ENCODE results near the gene EPHA10.
A peak's percentile ranks its signal among the peaks of the same experiment; 100 is the strongest.
"Not testable (repeated sequence)": the region's sequence is repeated elsewhere in the genome, so short reads cannot be mapped to it uniquely, and the experiment has no call there.

The EPHA10 gene

GRCh38 chr1:37708471-37708870, 56.4 kb downstream of the EPHA10 start:
- DNase-seq, result no peak

GRCh38 chr1:37705399-37705798, 59.5 kb downstream of the EPHA10 start:
- no peak for DNase-seq

- DNase-seq, result no peak
These were observed 60.0 kb downstream of the EPHA10 start for GRCh38 chr1:37704966-37705365.

DNA sequence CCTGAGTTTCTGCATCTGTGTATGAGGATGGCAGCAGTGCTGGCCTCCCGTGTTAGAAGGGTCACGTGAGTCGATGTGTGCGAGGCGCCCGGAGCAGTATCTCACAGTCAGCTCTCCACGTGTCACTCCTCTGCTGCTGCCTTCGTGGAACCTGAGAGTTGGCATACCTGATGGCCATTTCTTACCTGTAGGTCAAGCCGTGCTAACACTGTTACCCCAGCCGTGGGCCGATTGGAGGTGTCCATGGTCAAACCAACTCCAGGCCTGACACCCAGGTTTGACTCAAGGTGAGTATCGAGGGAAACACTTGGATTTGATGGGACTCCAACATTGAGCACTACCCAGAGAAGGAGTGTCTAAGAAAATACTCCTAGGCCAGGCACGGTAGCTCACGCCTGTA, 61.9 kb downstream of the EPHA10 start:
- no peak for DNase-seq

DNA sequence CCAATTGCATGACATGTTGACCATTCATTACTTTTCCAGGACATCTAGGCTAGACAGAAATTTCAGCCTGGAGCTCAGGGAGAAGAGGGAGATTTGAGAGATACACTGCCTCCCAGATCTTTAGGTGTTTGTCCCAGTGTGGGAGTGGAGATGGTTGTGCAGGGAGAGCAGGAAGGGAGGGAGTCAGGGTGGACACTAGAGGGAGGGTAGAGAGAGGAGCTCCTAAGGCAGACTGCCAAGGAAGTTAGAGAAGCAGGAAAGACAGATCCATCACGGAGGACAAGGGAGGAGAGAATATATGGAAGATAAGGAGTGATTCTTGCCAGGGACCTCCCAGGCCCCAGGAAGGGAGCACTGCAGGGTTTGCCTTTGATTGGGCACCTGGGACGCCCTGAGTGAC, 63.9 kb downstream of the EPHA10 start:
- DNase-seq, result no peak

DNA sequence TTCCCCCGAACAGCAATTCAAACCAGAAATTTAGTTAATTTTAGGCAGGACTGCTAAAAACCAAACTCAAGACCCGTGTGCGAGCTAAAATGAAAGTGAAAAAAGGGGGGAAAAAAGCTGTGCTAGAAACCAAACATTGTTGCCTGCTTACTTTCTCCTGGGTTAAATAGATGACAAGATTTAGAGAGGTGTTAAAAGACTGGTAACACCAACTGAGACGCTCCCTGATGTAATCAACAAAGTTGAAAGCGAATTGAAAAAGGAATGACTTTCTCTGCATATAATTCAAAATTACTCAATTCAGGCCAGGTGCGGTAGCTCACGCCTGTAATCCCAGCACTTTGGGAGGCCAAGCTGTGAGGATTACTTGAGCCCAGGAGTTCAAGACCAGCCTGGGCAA, 65.8 kb downstream of the EPHA10 start:
- DNase-seq, result no peak

DNA sequence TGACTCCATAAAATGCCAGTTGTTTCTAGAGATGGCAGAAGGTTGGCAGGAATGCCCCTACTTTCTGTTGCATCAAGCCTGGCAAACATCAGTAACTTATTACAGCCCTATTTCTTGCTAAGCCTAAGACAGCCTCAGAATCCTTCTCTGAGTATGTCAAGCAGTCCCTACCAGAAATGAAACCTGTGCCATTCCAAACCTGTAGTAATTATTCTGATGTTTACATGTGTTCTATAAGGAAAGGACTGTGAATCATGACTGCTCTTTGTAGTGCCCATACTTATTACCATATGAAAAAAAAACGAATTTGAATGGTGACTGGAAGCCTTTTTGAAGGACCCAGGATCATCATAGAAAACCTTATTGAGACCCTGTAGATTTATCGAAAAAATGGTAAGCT, 67.2 kb downstream of the EPHA10 start:
- DNase-seq, result no peak

GRCh38 chr1:37697090-37697489, 67.8 kb downstream of the EPHA10 start:
- DNase-seq, result no peak

DNA sequence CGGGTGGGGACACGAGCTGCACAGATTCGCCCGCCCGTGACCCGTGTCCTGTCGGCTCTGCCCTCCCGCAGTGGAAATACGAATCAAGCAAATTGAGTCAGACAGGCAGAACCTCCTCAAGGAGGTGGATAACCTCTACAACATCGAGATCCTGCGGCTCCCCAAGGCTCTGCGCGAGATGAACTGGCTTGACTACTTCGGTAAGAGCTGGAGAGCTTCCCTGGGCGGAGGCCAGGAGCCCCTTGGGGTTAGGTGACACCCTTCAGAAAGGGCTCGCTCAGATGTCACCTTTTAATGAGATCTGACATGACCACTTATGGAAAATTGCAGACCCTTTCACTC, 72.1 kb downstream of the EPHA10 start:
- no peak for DNase-seq

- DNase-seq, result peak; percentile 98
These were observed 72.7 kb downstream of the EPHA10 start, which contains the start of gene CDCA8 for GRCh38 chr1:37692078-37692833. Gene CDCA8 (plus strand): TSS chr1:37692516. CDS start chr1:37692691, 175 bp downstream.

GRCh38 chr1:37691497-37692077, 73.3 kb downstream of the EPHA10 start:
- DNase-seq, result peak; percentile 10

- no peak for DNase-seq
These were observed 76.0 kb downstream of the EPHA10 start for GRCh38 chr1:37688926-37689325.

DNA sequence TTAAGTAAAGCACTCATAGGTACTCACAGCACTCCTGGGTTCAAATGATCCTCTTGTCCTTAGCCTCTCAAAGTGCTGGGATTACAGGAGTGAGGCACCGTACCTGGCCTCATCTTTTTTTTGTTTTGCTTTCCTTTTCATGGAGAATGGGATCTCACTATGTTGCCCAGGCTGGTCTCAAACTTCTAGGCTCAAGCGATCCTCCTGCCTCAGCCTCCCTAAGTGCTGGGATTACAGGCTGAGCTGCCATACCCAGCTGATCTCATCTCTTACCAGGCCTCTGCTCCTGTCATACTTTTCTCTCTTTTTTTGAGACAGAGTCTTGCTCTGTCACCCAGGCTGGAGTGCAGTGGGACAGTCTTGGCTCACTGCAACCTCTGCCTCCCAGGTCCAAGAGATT, 77.2 kb downstream of the EPHA10 start:
- DNase-seq, result not testable (repeated sequence)

- DNase-seq, result no peak
These were observed 79.2 kb downstream of the EPHA10 start for GRCh38 chr1:37685722-37686121.

DNA sequence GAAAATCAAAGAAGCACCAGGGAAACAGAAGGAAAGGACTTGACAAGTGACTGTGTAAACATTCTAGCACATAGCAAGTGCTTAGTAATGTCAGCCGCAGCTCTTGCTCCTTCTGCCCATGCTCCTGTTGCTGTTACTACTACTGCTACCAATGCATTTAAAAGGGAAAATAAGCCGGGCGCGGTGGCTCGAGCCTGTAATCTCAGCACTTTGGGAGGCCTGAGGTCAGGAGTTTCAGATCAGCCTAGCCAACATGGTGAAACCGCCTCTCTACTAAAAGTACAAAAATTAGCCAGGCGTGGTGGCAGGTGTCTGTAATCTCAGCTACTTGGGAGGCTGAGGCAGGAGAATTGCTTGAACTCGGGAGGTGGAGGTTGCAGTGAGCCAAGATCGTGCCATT, 80.7 kb downstream of the EPHA10 start:
- not testable (repeated sequence) for DNase-seq

DNA sequence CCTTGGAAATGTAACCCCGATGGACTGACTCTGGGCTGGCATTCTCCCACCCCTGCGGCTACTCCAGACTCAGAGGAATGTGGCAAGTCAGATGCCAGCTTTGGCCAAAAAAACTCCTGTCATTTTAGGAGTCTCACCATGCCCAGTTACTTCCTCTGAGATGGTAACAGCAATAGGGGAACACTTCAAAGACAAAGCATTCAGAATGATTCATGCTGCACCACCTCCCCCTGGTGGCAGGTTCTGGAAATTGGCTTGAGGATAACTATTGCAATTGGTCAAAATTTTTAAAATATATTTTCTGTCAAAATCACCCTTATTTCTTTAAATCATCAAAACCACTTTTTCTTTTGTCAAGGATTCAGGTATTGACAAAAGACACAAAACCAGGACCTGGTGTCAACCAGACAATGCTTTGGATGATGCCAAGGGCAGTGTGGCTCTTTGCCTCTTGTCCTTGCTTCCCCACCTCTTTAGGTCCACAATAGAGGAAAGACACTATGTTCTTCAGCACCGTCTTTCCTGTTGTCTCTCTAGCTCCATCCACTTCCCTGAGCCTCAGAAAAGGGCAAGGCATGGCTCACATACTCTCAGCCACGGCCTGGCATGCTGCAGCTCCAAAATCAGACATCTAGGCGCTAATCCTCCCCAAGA, 82.5 kb downstream of the EPHA10 start:
- DNase-seq, result peak; percentile 30

- DNase-seq, result no peak
These were observed 84.0 kb downstream of the EPHA10 start for GRCh38 chr1:37680933-37681332.

DNA sequence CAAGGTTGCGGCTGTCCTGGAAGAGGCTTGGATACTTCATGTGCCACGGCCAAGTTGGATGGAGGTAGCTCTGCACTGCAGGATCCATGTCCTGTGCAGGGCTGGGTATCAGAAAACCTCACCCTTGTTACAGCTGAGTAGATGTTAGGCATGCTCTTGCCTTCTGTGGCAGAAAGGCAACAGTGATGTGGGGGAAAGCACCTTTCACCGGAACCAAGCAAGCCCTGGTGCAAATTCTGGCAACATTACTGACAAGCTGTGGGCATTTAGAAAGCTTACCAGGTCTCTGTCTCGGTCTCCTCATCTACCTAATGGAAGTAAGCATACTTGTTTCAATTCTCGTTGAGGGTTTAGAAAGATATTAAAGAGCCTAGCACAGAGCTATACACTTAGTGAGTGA, 87.1 kb downstream of the EPHA10 start:
- no peak for DNase-seq

GRCh38 chr1:37677143-37677439, 87.8 kb downstream of the EPHA10 start:
- no peak for DNase-seq

DNA sequence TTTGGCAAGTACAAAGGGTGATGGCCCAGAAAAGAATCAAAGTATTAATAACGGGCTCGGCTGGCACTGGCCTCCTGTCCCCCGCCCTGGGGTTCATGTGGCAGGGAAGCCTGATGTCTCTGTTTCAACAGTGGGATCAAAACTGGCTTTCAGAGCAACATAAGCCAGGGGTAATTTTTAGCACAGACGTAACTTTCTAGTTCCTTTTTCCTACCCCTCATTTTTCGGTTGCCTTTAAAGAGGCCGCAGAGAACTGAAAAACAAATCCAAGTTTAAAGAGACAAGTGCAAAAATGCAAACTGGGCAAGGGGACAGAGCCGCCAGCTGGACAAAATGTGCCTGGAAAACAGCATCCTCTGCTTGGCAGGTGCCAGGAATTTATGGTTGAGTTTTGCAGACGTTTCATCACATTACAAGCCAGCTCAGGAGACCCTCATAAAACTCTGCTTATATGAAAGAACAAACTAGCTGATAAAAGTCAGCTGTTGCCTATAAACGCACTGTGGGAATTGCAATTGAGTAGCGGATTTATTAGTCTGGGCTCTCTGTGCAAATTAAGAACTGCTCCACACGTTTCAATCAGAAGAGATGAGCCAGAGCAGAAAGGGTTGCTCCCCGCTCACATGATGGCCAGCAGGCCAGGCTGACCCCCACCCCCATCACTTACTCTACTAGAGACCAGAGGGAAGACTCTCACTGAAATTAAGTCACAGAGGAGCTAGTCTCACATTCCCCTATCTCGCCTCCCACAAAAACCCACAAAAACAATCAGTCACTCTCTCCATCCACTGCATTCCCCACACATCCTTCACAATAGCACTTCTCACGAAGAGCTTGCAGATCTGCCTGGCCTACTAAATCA, 88.4 kb downstream of the EPHA10 start:
- no peak for DNase-seq

GRCh38 chr1:37673920-37674319, 91.0 kb downstream of the EPHA10 start:
- no peak for DNase-seq

DNA sequence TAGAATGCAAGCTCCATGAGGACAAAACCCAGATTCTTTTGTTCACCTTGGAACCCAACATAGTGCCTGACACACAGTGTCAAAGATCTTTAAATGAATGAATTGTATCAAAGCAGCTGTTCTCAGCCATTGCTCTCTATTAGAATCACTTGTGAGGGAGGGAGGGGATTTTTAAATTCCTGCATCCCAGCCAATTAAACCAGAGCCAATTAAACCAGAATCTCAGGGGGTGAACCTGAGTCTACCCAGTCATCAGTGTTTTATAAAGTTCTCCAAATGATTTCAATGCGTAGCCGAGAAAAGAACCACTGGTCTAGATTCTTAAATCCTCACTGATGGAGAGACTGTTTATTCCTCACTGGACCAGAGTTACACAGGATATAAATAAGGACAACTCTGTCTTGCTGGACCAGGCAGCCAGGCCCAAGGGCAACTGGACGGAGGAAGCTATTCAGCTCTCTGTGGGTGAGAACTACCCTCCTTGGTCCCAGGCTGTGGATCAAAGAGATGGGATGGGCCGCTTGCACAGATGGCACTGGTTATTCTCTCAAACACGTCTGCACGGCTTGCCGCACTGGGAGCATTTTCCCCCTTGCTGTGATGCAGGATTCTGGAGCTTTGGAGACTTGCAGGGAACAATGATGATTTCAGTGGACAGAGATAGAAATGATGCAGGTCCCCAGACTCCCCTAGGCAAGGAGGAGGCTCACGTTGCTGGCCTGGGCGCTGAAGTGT, 92.6 kb downstream of the EPHA10 start:
- no peak for DNase-seq

DNA sequence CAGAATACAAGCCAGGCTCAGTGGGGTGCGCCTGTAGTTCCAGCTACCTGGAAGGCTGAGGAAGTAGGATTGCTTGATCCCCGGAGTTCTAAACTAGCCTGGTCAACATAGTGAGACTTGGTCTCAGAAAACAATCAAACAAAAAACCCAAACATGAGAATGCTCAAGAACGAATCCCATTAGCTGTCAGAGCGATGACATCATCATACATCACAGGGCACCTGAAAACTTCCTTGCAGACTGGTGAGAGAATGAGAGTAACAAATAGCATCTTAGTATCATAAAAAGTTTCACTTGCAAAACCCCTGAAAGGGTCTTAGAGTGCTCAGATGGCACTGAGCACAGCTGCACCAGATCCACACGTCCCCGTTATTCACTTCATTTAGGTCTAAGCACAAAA, 93.7 kb downstream of the EPHA10 start:
- DNase-seq, result no peak
